Neural progenitor cell (in vitro differentiated cells): ENCODE results near the gene DCAF5.

Experiments
- EZH2 ChIP-seq: fragments of 200-600 bp; sonication (generic); IDR thresholded peaks from 2 replicates; pipeline ENCODE4 v1.6.1; 2017; ENCODE audit warnings: antibody characterized with exemption, mild to moderate bottlenecking, moderate library complexity
- EZH2phosphoT487 ChIP-seq: fragments of 200-600 bp; sonication (generic); IDR thresholded peaks from 2 replicates; pipeline ENCODE4 v1.6.1; 2017; ENCODE audit warnings: antibody characterized with exemption
- TF ChIP-seq, protein P1 (sequence below): fragments of 200-600 bp; sonication (generic); IDR thresholded peaks from 2 replicates; pipeline ENCODE4 v1.5.1; 2017; ENCODE audit warnings: antibody characterized with exemption, mild to moderate bottlenecking

DNA sequence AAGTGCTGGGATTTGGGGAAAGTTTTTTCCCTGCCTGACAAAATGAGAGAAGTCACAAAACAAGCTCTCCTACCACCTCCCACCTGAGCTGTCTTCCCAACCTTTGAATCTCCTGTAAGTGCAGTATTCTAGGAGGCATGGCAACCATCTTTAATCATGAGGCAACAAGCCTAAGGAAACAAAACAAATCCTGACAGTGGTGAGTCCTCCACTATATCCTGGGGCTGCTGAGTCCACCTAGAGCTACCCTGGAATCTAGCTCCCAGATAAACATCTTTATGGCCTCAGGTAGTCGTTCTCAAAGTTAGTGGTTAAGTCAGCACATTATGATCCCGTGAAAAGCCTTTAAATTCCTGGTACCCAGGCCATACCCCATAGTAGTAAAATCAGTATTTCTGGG, 151.5 kb downstream of the DCAF5 start:
- TF ChIP-seq, protein P1, sequence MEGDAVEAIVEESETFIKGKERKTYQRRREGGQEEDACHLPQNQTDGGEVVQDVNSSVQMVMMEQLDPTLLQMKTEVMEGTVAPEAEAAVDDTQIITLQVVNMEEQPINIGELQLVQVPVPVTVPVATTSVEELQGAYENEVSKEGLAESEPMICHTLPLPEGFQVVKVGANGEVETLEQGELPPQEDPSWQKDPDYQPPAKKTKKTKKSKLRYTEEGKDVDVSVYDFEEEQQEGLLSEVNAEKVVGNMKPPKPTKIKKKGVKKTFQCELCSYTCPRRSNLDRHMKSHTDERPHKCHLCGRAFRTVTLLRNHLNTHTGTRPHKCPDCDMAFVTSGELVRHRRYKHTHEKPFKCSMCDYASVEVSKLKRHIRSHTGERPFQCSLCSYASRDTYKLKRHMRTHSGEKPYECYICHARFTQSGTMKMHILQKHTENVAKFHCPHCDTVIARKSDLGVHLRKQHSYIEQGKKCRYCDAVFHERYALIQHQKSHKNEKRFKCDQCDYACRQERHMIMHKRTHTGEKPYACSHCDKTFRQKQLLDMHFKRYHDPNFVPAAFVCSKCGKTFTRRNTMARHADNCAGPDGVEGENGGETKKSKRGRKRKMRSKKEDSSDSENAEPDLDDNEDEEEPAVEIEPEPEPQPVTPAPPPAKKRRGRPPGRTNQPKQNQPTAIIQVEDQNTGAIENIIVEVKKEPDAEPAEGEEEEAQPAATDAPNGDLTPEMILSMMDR: no peak
- no peak for TF ChIP-seq EZH2
- no peak for TF ChIP-seq EZH2phosphoT487
